ENCODE data around the gene FAM135A.
"Not testable (repeated sequence)": the region's sequence is repeated elsewhere in the genome, so short reads cannot be mapped to it uniquely, and the experiment has no call there.

FAM135A gene

DNA sequence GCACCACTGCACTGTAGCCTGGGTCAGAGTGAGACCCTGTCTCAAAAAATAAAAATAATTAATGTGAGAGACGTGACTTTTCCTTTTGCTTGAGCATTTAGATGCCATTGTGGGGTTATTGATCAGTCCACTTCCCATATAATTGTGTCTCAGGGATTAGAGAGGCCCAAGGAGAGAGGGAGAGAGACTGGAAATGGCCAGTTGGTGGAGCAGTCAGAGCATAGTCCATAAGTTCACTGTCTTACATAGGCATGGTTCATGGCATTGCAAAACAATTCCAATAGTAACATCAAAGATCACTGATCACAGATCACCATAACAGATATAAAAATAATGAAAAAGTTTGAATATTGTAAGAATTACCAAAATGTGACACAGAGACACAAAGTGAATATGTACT is 138.3 kb downstream of the FAM135A start:
- DNase-seq (no peak), ATAC-seq (replicated peaks) (no peak)
- Mint-ChIP-seq H3K4me1 (ENCODE audit: low read depth in 2 of 2) (no peaks in the 10 kb centered on the region), H3K9me3 (no peaks in the 10 kb centered on the region), H3K36me3 (ENCODE audit: insufficient read depth) (no peaks in the 10 kb centered on the region), H3K4me3 (no peak overlapping the region), H3K27ac (no peak overlapping the region), H3K27me3 (no peaks in the 10 kb centered on the region)

DNA sequence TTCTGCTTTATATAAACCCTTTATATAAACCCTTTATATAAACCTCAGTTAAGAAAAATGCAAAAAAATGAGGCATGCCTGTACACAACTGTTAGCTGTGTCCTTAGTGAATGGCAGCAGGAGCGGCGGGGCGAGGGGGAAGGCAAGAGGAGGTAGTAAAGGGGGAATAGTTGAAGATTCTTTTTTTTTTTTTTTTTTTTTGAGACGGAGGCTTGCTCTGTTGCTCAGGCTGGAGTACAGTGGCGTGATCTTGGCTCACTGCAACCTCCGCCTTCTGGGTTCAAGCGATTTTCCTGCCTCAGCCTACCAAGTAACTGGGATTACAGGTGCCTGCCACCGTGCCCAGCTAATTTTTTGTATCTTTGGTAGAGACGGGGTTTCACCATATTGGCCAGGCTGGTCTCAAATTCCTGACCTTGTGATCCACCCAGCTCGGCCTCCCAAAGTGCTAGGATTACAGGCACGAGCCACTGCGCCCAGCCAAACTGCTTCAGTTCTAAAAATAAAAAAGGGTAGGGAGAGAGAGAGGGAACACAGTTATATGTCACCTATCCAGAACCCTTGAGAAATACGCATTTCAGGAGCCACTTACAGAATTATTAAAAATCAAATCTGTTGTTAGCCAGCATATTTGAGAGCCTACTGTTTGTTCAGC is 139.1 kb downstream of the FAM135A start:
- H3K27me3 Mint-ChIP-seq; H3K9me3 Mint-ChIP-seq; ATAC-seq (replicated peaks); H3K4me3 Mint-ChIP-seq; H3K4me1 Mint-ChIP-seq (ENCODE audit: low read depth in 2 of 2); DNase-seq; H3K36me3 Mint-ChIP-seq (ENCODE audit: insufficient read depth); H3K27ac Mint-ChIP-seq: not testable (repeated sequence)

DNA sequence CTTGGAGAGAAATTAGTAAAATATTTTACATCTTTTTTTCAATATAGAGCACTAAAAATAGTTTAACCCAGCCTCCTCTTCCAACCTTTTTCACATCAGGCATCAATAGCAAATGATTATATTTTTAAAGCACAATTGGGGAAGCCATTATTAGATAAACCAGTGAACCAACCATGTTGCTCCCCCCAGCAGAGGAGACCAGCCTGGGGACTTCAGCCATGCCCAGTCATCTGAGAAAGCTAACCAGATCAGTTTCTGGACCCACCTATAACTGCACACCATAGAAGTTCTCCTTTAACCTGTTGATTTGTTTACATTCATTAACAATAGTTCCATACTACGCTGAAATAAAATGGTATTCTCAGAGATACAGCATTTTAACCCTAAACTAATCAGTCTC is 139.7 kb downstream of the FAM135A start:
- Mint-ChIP-seq H3K27ac (no peak overlapping the region), H3K4me1 (ENCODE audit: low read depth in 2 of 2) (no peaks in the 10 kb centered on the region), H3K4me3 (no peak overlapping the region), H3K27me3 (no peaks in the 10 kb centered on the region), H3K36me3 (ENCODE audit: insufficient read depth) (no peaks in the 10 kb centered on the region), H3K9me3 (no peaks in the 10 kb centered on the region)
- ATAC-seq (replicated peaks) (no peak), DNase-seq (no peak)

DNA sequence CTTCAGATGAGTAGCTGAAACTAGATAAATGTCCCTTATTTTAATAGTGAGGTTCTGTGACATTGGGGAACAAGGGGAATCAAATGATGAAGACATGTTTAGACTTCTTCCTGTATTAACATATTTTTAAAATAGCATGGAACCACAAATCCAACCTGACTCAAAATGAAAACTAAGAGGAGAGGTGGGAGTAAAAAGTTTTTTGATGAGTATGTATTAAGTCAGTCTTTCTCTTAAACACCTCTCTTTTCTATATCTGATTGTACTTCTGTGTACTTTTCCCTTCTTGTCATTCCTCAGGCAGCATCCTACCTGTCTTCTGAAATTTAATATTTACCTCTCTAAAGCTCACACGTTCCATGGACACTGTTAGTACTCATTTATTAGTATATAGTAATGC is 144.7 kb downstream of the FAM135A start:
- Mint-ChIP-seq H3K9me3 (no peaks in the 10 kb centered on the region), H3K4me1 (ENCODE audit: low read depth in 2 of 2) (no peaks in the 10 kb centered on the region), H3K27ac (no peak overlapping the region), H3K4me3 (no peak overlapping the region), H3K27me3 (no peaks in the 10 kb centered on the region), H3K36me3 (ENCODE audit: insufficient read depth) (no peaks in the 10 kb centered on the region)
- DNase-seq (no peak), ATAC-seq (replicated peaks) (no peak)

DNA sequence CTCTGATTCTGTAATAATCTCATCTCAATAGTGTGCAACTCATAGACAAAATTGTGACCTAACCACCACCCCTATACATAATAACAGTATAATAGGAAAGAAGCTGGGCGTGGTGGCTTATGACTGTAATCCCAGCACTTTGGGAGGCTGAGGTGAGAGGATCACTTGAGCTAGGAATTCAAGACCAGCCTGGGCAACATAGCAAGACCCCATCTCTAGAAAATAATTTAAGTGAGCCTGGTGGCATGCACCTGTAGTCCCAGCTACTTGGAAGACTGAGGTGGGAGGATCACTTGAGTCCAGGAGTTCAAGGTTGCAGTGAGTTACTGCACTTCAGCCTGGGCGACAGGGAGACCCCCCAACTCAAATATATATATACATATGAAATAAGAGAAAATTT is 149.1 kb downstream of the FAM135A start:
- DNase-seq; H3K9me3 Mint-ChIP-seq; H3K27ac Mint-ChIP-seq; H3K4me1 Mint-ChIP-seq (ENCODE audit: low read depth in 2 of 2); ATAC-seq (replicated peaks); H3K36me3 Mint-ChIP-seq (ENCODE audit: insufficient read depth); H3K27me3 Mint-ChIP-seq; H3K4me3 Mint-ChIP-seq: not testable (repeated sequence)

DNA sequence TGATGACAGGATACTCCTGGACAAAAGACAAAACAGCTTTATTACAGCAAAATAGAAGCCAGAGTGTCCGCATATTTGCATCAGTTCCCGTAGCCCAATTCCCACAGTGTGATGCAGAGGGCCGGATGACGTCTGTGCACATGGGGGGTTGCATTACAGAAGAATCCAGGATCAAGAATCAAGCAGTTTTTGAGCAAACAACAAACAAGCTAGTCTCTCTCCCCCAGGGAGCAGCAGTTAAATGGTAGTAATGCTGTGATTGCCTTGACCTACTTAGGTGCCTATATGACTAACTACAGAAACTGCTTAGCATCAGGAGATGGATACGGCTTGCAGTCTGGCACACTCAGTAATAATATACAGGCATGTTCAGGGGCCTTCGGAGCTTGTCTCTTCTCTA is 150.2 kb downstream of the FAM135A start:
- H3K27ac Mint-ChIP-seq: no peak overlapping the region
- DNase-seq (no peak), ATAC-seq (replicated peaks) (no peak)
- no peaks in the 10 kb centered on the region for H3K9me3 Mint-ChIP-seq
- peaks cover 9% of the 10 kb centered on the region in 2 donors for H3K4me1 Mint-ChIP-seq (ENCODE audit: low read depth in 2 of 2)
- peaks cover 3% of the 10 kb centered on the region for H3K36me3 Mint-ChIP-seq (ENCODE audit: insufficient read depth)
- no peak overlapping the region for H3K4me3 Mint-ChIP-seq
- no peaks in the 10 kb centered on the region for H3K27me3 Mint-ChIP-seq

DNA sequence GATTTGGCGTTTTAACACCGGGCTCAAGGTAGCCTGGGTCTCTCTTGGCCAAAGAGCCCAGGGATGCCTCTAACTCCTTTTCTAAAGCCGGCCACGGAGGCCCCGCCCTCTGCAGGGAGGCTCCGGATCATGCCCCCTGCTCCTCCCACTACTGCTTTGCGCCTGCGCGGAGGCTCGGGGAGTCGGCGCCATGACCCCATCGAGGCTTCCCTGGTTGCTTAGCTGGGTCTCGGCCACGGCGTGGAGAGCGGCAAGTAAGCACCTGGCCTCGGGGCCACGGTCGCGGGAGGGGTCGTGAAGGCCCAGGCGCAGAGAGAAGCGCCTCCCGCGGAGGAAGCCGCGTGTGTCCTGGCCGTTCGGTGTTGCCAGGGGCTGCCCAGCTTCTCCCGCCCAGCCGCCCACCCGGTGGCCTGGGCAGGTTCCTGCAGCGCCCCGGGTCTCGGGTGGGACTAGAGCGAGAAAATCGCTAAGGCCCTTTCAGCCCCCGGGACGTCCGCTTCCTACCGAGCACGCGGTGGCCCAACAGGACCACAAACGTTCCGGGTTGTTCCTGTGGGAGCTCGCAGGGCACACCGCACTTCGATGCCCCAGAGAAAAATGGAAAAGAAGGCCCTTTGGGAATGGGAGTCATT is 153.6 kb downstream of the FAM135A start, which contains the start of gene SDHAF4:
Gene SDHAF4 (plus strand): TSS at position 180 of the 632 bp plus-strand sequence. CDS start 11 bp downstream, at position 191.
- peaks cover 9 to 14% of the 10 kb centered on the region in 2 donors for H3K4me1 Mint-ChIP-seq (ENCODE audit: low read depth in 2 of 2)

DNA sequence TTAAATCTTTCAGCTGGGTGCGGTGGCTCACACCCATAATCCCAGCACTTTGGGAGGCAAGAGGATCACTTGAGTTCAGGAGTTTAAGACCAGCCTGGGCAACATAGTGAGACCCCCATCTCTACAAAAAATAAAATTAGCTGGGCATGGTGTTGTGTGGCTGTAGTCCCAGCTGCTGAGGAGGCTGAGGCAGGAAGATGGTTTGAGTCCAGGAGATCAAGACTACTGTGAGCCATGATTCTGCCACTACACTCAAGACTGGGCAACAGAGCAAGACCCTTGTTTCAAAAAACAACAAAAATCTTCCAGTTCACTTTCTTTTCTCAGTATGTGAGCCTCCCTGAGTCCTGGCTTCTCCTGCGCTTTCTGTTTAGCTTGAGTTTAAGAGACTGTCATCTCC is 161.3 kb downstream of the FAM135A start:
- Mint-ChIP-seq H3K27me3 (no peaks in the 10 kb centered on the region), H3K4me1 (ENCODE audit: low read depth in 2 of 2) (peaks cover 2 to 13% of the 10 kb centered on the region in 2 donors), H3K36me3 (ENCODE audit: insufficient read depth) (no peaks in the 10 kb centered on the region), H3K27ac (no peak overlapping the region), H3K4me3 (no peak overlapping the region), H3K9me3 (no peaks in the 10 kb centered on the region)
- no peak for ATAC-seq (replicated peaks)
- no peak for DNase-seq

More for the DNA sequence above, 153.6 kb downstream of the FAM135A start, which contains the start of gene SDHAF4:
- H3K36me3 Mint-ChIP-seq (ENCODE audit: insufficient read depth): peaks cover 3% of the 10 kb centered on the region
- H3K27ac Mint-ChIP-seq: peak within 1 kb of the TSS; percentile 86 to 90
- no peaks in the 10 kb centered on the region for H3K27me3 Mint-ChIP-seq
- no peaks in the 10 kb centered on the region for H3K9me3 Mint-ChIP-seq
- peak; percentile 94 to 95 (median 95) for DNase-seq
- ATAC-seq (replicated peaks): peak; percentile 98
- peak within 1 kb of the TSS; percentile 84 to 88 for H3K4me3 Mint-ChIP-seq

DNA sequence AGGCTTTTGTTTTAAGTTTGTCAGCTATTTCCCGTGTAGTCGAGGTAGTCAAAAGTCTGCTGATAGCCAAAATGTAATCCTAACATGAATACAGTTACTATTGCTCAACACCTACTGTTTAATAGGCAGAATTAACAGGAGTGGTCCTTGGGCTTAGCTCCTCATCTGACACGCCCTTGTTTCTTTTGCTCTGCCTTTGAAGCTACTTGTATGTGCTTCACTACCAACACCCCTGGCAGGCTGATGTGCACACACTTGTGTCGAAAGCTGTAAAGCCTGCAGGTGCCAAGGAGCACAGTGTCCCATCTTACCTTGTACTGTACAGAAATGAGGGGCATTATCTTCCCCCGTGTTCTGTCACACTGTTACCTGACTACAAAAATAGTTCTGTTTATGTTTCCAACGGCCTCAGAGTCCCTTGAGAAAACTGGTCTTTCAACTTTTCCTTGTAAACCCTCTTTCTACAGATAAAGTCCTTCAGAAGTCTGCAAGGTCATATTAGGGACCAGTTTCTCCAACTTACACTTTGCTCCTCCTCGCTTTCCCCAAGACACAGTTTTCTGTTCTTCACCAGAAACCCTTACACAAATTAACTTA is 162.7 kb downstream of the FAM135A start:
- no peaks in the 10 kb centered on the region for H3K27me3 Mint-ChIP-seq
- no peak for ATAC-seq (replicated peaks)
- peaks cover 2 to 8% of the 10 kb centered on the region in 2 donors for H3K4me1 Mint-ChIP-seq (ENCODE audit: low read depth in 2 of 2)
- H3K36me3 Mint-ChIP-seq (ENCODE audit: insufficient read depth): peaks cover 4% of the 10 kb centered on the region
- H3K27ac Mint-ChIP-seq: no peak overlapping the region
- H3K9me3 Mint-ChIP-seq: no peaks in the 10 kb centered on the region
- DNase-seq: no peak
- H3K4me3 Mint-ChIP-seq: no peak overlapping the region

DNA sequence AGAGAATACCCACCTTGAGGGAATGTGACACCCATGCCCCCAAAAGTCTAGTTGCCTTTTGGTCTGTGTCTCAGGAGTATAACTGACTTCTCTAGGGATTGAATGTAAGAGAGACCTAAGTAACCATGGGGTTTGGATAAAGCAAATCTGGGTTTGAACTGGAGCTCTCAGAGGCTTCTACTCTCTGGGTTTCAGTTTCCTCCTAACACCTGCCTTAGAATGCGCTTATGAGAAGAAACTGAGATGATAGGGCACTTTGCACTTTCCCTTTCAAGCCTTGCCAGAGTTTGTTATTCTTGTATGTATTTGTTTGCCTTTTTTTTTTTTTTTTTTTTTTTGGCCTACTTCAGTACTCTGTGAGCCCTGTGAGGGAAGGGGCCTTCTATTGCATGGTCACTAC is 172.8 kb downstream of the FAM135A start:
- Mint-ChIP-seq H3K9me3 (no peaks in the 10 kb centered on the region), H3K27me3 (no peaks in the 10 kb centered on the region), H3K4me3 (no peak overlapping the region), H3K27ac (no peak overlapping the region), H3K36me3 (ENCODE audit: insufficient read depth) (peaks cover 12% of the 10 kb centered on the region), H3K4me1 (ENCODE audit: low read depth in 2 of 2) (peaks cover 0 to 7% of the 10 kb centered on the region in 2 donors)
- DNase-seq: no peak
- no peak for ATAC-seq (replicated peaks)

DNA sequence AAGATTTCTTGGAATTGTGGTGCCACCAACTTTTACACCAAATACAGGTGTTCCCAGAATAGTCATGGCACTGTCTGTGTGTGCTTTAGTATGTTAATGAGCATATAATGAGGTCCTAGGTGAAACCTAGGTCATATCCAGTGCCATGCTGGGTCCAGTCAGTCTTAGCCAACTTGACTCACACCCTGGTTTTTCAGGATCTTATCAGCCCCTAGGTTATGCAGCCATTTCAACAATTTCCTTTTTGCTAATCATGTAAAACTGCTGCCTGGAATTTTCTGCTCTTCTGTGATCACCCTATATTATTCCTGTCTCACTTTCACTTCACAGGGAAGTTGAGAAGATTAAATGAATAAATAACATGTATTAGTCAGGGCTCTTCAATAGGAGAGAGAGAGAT is 177.1 kb downstream of the FAM135A start:
- no peaks in the 10 kb centered on the region for H3K27me3 Mint-ChIP-seq
- no peak overlapping the region for H3K4me3 Mint-ChIP-seq
- DNase-seq: no peak
- ATAC-seq (replicated peaks): no peak
- no peaks in the 10 kb centered on the region for H3K4me1 Mint-ChIP-seq (ENCODE audit: low read depth in 2 of 2)
- no peaks in the 10 kb centered on the region for H3K9me3 Mint-ChIP-seq
- H3K27ac Mint-ChIP-seq: no peak overlapping the region
- H3K36me3 Mint-ChIP-seq (ENCODE audit: insufficient read depth): peaks cover 4% of the 10 kb centered on the region

DNA sequence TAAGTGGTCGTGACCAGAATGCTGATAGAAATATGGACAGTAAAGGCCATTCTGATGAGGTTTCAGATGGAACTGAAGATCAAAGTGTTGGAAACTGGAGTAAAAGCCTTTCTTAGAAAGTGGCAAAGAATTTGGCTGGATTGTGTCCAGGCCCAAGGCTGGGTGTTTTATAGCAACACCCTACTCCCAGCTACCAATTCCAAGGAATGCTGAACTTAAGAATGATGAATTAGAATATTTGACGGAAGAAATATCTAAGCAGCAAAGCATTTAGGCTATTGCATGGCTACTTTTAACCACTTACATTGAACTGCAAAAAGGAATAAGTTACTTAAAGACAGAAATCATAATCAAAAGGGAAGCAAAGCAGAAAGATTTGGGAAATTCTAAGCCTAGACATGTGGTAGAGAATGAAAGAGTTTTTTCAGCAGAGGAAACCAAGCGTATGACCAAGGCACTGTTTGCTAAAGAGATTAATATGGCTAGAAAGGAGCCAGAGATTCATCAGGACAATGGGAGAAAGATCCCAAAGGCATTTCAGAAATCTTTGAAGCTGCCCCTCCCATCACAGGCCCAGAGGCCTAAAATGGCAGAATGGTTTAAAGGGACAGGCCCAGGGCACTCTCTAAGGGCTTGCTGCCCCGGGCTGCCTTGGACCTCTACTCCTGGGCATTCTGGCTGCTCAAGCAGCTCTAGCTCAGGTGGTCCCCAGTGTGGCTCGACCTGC is 179.2 kb downstream of the FAM135A start:
- Mint-ChIP-seq H3K36me3 (ENCODE audit: insufficient read depth) (no peaks in the 10 kb centered on the region), H3K27ac (no peak overlapping the region), H3K4me1 (ENCODE audit: low read depth in 2 of 2) (no peaks in the 10 kb centered on the region), H3K9me3 (no peaks in the 10 kb centered on the region), H3K27me3 (no peaks in the 10 kb centered on the region), H3K4me3 (no peak overlapping the region)
- DNase-seq (no peak), ATAC-seq (replicated peaks) (no peak)

DNA sequence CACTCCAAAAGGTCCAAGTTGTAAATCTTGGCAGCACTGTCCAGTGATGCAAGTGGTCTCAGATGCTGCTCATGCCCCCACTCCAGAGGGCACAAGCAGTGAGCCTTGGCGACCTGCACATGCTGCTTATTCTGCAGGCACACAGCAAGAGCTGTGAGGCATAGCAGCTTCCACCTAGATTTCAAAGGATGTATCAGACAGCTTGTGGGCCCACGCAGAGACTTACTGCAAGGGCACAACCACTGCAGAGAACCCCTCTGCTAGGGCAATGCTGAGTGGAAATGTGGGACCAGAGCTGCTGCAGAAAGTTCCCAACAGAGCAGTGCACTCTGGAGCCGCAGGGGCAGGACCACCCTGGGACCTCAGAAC is 179.8 kb downstream of the FAM135A start:
- Mint-ChIP-seq H3K27me3 (no peaks in the 10 kb centered on the region), H3K4me3 (no peak overlapping the region), H3K4me1 (ENCODE audit: low read depth in 2 of 2) (no peaks in the 10 kb centered on the region), H3K9me3 (no peaks in the 10 kb centered on the region), H3K36me3 (ENCODE audit: insufficient read depth) (no peaks in the 10 kb centered on the region), H3K27ac (no peak overlapping the region)
- ATAC-seq (replicated peaks) (no peak), DNase-seq (no peak)
